HG03108 (cell line): ENCODE results near the gene C19orf44.
"Not testable (repeated sequence)": the region's sequence is repeated elsewhere in the genome, so short reads cannot be mapped to it uniquely, and the experiment has no call there.

Experiments used
- ATAC-seq: cut with Tn5 transposase; IDR thresholded peaks from one replicate; pipeline ENCODE4 v1.9.1; 2021; ENCODE audit warnings: moderate library complexity; ENCODE audit not compliant: unreplicated experiment

The C19orf44 gene

GRCh38 chr19:16532440-16533234, 36.4 kb downstream of the C19orf44 start:
- no peak for ATAC-seq

- no peak for ATAC-seq
Observed at GRCh38 chr19:16535381-16535780, 39.2 kb downstream of the C19orf44 start.

GRCh38 chr19:16536130-16536529, 39.9 kb downstream of the C19orf44 start:
- no peak for ATAC-seq

- ATAC-seq: no peak
Observed at GRCh38 chr19:16537111-16537510, 40.9 kb downstream of the C19orf44 start.

- ATAC-seq: no peak
Observed at GRCh38 chr19:16540948-16541347, 44.8 kb downstream of the C19orf44 start.

- peak; percentile 2 for ATAC-seq
Observed at GRCh38 chr19:16541526-16542044, 45.4 kb downstream of the C19orf44 start.

- peak; percentile 61 for ATAC-seq
Observed at GRCh38 chr19:16542045-16542909, 46.1 kb downstream of the C19orf44 start, which contains the start of gene CHERP. Gene CHERP, minus strand, starts transcription at chr19:16542437. Its CDS starts 59 bp downstream, at chr19:16542378.

- ATAC-seq: no peak
Observed at GRCh38 chr19:16542910-16543472, 46.8 kb downstream of the C19orf44 start.

- not testable (repeated sequence) for ATAC-seq
Observed at GRCh38 chr19:16543734-16544133, 47.5 kb downstream of the C19orf44 start.

- peak; percentile 25 for ATAC-seq
Observed at GRCh38 chr19:16544473-16545231, 48.5 kb downstream of the C19orf44 start.

- ATAC-seq: no peak
Observed at GRCh38 chr19:16548956-16549355, 52.8 kb downstream of the C19orf44 start.

GRCh38 chr19:16551902-16552301, 55.7 kb downstream of the C19orf44 start:
- not testable (repeated sequence) for ATAC-seq

- no peak for ATAC-seq
Observed at GRCh38 chr19:16554776-16555175, 58.6 kb downstream of the C19orf44 start.

- no peak for ATAC-seq
Observed at GRCh38 chr19:16559780-16560276, 63.6 kb downstream of the C19orf44 start.

GRCh38 chr19:16561382-16561781, 65.2 kb downstream of the C19orf44 start:
- ATAC-seq: no peak

- no peak for ATAC-seq
Observed at GRCh38 chr19:16562608-16563025, 66.4 kb downstream of the C19orf44 start.

- no peak for ATAC-seq
Observed at GRCh38 chr19:16564842-16565241, 68.6 kb downstream of the C19orf44 start.

- ATAC-seq: no peak
Observed at GRCh38 chr19:16566161-16566560, 70.0 kb downstream of the C19orf44 start.

GRCh38 chr19:16566702-16567101, 70.5 kb downstream of the C19orf44 start:
- ATAC-seq: no peak

- no peak for ATAC-seq
Observed at GRCh38 chr19:16569609-16570320, 73.6 kb downstream of the C19orf44 start.
